Vagina (tissue), 2 donors: ENCODE data around the gene UHRF1.

Experiments
- POLR2A ChIP-seq, 2 donors: fragments of 450-650 bp; IDR thresholded peaks; one replicate each; pipeline ENCODE4 v1.6.1; 2017; ENCODE audit warnings: antibody characterized with exemption in 2 of 2, mild to moderate bottlenecking in 2 of 2, moderate library complexity in 2 of 2
- POLR2AphosphoS5 ChIP-seq, 2 donors: sonication (generic); formaldehyde crosslinking; IDR thresholded peaks; one replicate each; pipeline ENCODE4 v1.9.0; 2017; ENCODE audit warnings: antibody characterized with exemption in 2 of 2, mild to moderate bottlenecking in 2 of 2, low read depth in 1 of 2; ENCODE audit not compliant: insufficient read depth in 1 of 2
- TF ChIP-seq, protein P1 (sequence below), 3 experiments: fragments of 450-650 bp in 2 of 3; fragments of 200-600 bp in 1 of 3; sonication (generic) in 1 of 3; IDR thresholded peaks; one replicate each; pipeline ENCODE4 v1.5.1; 2017 to 2019; ENCODE audit warnings: antibody characterized with exemption in 3 of 3, mild to moderate bottlenecking in 2 of 3, moderate library complexity in 2 of 3

DNA sequence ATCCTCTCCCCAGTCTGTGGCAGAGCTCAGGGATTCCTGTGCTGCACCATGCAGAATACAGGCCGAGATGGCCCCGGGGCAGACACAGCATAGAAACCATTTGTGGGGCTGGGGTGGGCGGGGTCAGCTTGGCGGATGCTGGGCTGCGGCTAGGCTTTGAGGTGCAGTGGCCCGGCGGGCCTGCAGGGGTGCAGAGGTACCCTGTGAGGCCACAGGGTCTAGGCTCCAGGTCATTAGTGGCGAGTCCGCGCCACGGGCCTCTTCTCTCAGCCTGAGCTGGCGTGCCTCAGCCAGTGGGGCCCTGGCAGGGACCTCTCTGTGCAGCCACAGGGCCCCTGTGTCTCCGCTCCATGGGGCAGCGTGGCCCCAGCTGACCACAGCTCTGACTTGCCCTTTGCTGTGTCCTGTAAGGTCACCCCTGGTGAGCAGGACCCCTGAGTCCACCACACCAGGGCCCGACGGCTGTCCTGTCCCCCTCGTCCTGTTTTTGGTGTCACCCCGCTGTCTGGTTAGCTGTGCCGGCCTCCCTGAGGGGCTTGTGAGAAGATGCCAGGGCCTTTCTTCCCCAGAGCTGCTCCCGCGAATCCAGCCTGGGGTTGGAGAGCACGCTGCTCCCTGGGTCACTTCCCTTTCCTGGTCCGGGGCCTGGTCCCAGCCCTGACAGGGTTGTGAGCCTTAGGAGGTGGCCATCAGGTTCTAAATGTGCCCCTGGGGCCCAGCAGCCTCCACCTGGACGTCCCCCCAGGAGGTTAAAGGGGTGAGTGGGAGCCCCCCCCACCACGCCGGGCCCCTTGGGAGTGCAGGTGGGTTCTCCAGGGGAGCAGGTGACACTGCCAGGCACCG lies 71.8 kb downstream of the UHRF1 start:
- TF ChIP-seq, protein P1, sequence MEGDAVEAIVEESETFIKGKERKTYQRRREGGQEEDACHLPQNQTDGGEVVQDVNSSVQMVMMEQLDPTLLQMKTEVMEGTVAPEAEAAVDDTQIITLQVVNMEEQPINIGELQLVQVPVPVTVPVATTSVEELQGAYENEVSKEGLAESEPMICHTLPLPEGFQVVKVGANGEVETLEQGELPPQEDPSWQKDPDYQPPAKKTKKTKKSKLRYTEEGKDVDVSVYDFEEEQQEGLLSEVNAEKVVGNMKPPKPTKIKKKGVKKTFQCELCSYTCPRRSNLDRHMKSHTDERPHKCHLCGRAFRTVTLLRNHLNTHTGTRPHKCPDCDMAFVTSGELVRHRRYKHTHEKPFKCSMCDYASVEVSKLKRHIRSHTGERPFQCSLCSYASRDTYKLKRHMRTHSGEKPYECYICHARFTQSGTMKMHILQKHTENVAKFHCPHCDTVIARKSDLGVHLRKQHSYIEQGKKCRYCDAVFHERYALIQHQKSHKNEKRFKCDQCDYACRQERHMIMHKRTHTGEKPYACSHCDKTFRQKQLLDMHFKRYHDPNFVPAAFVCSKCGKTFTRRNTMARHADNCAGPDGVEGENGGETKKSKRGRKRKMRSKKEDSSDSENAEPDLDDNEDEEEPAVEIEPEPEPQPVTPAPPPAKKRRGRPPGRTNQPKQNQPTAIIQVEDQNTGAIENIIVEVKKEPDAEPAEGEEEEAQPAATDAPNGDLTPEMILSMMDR (IDR thresholded peaks at IDR 0.05) = no peak
- no peak for TF ChIP-seq POLR2A (IDR thresholded peaks at IDR 0.05)
- TF ChIP-seq POLR2AphosphoS5 (IDR thresholded peaks at IDR 0.05; ENCODE audit: insufficient read depth in 1 of 2, low read depth in 1 of 2) = no peak
